Activated CD8-positive, alpha-beta memory T cell treated with anti-CD3 and anti-CD28 coated beads for 48 hours (primary cell): ENCODE data around the gene SENP3.

Experiments used
- DNase-seq, 3 experiments: peaks; one replicate each; pipeline ENCODE4 v3.0.0-alpha.2; 2020; ENCODE audit warnings: low read depth in 2 of 3, low spot score in 2 of 3

Gene SENP3

DNA sequence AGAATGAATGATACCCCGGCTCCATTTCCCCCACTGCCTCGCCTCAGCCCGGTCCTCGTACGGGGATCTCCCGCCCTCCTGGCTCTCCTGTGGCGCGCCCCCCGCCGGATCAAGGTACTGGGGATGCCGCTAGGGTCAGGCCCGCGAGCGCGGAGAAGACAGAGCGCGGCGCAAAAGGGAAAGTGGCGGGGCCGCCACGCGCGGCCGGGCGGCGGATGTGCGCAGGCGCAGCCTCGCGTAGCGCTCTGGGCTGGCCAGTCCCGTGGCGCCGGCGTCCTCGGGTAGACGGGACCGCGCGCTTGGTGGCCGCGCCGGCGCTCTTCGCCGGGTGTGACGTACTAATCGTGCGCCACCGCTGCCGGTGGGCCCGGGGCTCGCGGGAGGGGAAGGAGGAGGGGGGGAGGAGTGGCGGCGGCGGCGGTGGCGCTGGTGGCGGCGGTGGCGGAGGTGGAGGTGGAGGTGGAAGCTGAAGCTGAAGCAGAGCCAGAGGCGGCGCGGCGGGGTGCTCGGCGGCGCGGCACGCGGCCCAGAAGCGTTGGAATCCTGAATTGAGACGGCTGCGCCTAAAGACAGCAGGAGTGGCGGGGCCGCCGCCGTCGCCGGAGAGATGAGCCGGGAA, at the start of gene SENP3:
Gene SENP3 (plus strand): TSS at position 331 of the 619 bp plus-strand sequence. CDS start 1,158 bp downstream, outside the sequence.
- DNase-seq: peak; percentile 83 to 85 (median 83)

DNA sequence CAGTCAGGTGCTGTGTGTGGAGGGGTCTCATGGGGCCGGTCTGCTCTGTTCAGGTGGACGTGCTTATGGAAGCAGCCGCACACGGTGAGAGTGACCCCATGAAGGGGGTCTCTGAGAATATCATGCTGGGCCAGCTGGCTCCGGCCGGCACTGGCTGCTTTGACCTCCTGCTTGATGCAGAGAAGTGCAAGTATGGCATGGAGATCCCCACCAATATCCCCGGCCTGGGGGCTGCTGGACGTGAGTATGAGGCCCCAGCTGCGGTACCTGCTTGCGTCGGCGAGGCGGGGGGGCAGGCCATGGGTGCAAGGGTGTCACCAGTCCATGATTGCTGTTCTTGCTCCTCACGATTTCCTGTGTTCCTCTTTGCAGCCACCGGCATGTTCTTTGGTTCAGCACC, 49.6 kb upstream of the SENP3 start:
- no peak for DNase-seq

DNA sequence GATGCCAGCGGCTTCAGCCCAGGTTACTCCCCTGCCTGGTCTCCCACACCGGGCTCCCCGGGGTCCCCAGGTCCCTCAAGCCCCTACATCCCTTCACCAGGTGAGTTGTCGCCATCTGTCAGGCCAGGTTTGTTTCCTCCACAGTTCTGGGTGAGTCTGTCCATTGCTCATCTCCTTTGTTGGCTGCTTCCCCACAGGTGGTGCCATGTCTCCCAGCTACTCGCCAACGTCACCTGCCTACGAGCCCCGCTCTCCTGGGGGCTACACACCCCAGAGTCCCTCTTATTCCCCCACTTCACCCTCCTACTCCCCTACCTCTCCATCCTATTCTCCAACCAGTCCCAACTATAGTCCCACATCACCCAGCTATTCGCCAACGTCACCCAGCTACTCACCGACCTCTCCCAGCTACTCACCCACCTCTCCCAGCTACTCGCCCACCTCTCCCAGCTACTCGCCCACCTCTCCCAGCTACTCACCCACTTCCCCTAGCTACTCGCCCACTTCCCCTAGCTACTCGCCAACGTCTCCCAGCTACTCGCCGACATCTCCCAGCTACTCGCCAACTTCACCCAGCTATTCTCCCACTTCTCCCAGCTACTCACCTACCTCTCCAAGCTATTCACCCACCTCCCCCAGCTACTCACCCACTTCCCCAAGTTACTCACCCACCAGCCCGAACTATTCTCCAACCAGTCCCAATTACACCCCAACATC, 48.7 kb upstream of the SENP3 start:
- DNase-seq: no peak

GRCh38 chr17:7513850-7514419, 47.8 kb upstream of the SENP3 start:
- DNase-seq: no peak

- no peak for DNase-seq
Observed at GRCh38 chr17:7515911-7516610, 45.7 kb upstream of the SENP3 start.

GRCh38 chr17:7523033-7523432, 38.7 kb upstream of the SENP3 start:
- no peak for DNase-seq

- DNase-seq: no peak
Observed at GRCh38 chr17:7528842-7529241, 32.9 kb upstream of the SENP3 start.

GRCh38 chr17:7530023-7530900, 31.5 kb upstream of the SENP3 start:
- DNase-seq: no peak

GRCh38 chr17:7538050-7538449, 23.7 kb upstream of the SENP3 start:
- DNase-seq: no peak

GRCh38 chr17:7538891-7539545, 22.7 kb upstream of the SENP3 start:
- no peak for DNase-seq

DNA sequence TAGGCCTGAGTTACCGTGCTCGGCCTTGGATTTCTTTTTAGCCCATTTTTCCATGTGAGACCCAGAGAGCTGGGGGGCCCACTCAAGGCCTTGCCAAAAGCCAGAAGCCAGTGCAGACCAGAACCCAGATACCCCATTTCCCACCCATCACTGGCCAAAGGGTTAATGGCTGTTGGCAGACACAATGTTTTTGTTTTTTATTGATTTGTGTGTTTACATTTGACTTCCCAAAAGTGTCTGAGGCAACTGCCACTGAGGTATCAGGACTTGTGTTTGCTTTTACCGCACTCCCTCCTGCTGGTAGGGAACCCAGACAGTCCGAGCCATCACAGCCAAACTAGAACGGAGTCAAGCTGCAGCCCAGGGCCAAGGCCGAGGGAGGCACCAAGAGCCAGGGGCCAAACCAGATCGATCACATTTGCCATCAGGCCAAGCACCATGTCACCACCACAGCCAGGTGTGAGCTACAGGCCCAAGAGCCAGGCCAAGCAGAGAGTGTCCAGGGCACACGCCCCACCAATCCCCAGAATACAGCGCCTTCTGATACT, 20.6 kb upstream of the SENP3 start:
- DNase-seq: no peak

DNA sequence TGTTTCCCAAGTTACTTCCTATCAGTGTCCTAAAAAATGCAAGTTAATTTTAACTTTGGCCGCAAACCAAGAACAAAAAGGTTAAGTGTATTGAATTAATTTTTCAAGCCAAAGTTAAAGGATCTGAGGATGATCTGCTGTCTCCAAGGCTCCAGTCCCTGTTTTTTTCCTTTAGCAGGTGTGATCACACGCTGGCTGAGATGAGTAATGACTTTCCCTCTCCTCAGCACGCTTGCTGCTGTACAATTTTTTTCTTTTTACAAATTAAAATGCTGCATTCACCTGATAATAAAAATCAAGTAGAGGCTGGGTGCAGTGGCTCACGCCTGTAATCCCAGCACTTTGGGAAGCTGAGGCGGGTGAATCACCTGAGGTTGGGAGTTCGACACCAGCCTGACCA, 16.8 kb upstream of the SENP3 start:
- no peak for DNase-seq

DNA sequence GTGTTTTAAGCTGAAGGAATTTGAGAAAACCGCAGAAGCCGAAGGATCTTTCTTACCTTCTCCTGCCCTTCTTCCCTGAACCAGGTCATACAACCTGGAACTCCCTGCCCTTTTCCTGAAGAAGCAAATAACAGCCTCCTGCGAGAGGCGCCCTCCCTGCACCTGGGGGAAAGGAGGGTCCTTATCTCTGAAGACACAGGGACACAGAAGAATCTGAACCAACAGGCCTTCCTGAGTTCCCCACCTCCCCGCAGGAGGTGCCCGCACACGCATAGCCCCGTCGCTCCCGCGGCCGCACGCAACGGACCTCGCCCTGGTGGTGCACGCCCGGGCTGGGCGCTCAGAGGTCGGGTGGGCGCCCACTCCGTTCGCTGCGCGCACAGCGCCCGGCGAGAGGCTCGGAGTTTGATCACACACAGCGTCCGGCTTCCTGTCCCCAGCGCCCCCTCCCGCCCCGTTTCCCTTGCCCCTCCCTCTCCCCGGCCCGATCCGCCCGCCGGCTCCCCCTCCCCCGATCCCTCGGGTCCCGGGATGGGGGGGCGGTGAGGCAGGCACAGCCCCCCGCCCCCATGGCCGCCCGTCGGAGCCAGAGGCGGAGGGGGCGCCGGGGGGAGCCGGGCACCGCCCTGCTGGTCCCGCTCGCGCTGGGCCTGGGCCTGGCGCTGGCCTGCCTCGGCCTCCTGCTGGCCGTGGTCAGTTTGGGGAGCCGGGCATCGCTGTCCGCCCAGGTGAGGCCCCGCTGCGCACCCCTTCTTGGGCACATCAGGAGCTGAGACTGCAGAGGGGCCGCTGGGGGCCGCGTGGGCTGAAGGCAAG, 12.9 kb upstream of the SENP3 start, which contains the start of gene TNFSF12:
Gene TNFSF12 (plus strand): TSS at position 474 of the 816 bp plus-strand sequence. CDS start 96 bp downstream, at position 570.
- peak in 1 of 3 experiments; percentile 45 for DNase-seq

DNA sequence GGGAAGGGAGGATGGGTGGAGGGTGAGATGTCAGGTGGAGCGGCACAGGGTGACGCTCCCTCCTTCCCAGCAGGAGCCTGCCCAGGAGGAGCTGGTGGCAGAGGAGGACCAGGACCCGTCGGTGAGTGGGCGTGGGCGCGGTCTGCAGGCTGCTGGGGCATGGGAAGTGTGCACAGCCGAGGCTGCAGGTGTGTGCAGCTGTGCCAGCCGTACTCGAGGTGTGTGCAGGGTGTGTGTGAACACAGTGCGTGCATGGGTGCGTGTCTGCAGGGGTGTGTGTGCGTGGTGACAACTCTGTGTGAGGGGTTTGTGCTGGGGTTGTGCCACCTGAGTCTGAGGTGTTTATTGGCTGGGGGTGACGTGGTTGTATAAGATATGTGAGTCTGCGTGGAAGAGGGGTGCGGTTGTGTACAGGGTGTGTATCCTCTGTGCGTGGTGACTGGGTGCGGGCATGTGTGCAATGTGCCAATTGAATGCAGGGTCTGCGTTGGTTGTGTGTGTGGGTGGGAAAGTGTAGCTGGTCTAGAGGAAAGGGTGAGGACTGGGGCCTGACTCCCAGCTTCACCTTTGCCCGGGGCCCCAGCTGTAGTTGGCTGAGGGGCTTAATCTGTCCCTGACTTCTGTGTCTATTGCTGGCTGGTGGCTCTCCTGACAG, 12.2 kb upstream of the SENP3 start:
- DNase-seq: no peak

DNA sequence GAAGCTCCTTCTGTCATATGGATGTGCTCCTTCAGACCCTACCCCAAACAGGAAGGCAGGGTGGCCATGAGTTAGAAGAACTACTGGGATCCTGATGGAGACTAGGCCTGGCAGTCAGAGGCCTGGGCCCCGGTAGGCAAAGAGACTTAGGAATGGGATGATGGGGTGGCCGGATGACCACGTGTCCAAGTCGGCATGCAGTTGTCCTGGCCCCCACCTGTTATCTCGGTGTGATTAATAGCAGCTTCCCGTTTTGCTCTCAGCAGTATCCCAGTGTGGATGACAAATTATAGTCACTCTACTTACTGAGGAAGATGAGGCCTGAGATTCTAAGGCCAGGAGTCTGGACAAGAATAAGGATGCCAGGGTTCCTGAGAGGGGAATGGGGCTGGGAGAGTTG, 11.4 kb upstream of the SENP3 start:
- no peak for DNase-seq

- DNase-seq: no peak
Observed at GRCh38 chr17:7551396-7551795, 10.3 kb upstream of the SENP3 start.

- no peak for DNase-seq
Observed at GRCh38 chr17:7552621-7553051, 9.1 kb upstream of the SENP3 start.

- DNase-seq: no peak
Observed at GRCh38 chr17:7553356-7553755, 8.4 kb upstream of the SENP3 start.
